GM10266 (cell line): ENCODE measurements around the gene PAM.
"Not testable (repeated sequence)": the region's sequence is repeated elsewhere in the genome, so short reads cannot be mapped to it uniquely, and the experiment has no call there.

Experiments
- DNase-seq: peaks from one replicate; pipeline ENCODE4 v3.0.0; 2012; ENCODE audit errors: extremely low spot score
- TF ChIP-seq, protein P1 (sequence below): IDR thresholded peaks from 2 replicates; pipeline ENCODE4 v1.5.1; 2012; ENCODE audit warnings: mild to moderate bottlenecking, low read depth; ENCODE audit not compliant: control insufficient read depth, insufficient read depth; ENCODE audit errors: missing control alignments

Gene PAM

GRCh38 chr5:102895976-102896375 lies 140.9 kb downstream of the PAM start:
- TF ChIP-seq, protein P1, sequence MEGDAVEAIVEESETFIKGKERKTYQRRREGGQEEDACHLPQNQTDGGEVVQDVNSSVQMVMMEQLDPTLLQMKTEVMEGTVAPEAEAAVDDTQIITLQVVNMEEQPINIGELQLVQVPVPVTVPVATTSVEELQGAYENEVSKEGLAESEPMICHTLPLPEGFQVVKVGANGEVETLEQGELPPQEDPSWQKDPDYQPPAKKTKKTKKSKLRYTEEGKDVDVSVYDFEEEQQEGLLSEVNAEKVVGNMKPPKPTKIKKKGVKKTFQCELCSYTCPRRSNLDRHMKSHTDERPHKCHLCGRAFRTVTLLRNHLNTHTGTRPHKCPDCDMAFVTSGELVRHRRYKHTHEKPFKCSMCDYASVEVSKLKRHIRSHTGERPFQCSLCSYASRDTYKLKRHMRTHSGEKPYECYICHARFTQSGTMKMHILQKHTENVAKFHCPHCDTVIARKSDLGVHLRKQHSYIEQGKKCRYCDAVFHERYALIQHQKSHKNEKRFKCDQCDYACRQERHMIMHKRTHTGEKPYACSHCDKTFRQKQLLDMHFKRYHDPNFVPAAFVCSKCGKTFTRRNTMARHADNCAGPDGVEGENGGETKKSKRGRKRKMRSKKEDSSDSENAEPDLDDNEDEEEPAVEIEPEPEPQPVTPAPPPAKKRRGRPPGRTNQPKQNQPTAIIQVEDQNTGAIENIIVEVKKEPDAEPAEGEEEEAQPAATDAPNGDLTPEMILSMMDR, result no peak
- no peak for DNase-seq

DNA sequence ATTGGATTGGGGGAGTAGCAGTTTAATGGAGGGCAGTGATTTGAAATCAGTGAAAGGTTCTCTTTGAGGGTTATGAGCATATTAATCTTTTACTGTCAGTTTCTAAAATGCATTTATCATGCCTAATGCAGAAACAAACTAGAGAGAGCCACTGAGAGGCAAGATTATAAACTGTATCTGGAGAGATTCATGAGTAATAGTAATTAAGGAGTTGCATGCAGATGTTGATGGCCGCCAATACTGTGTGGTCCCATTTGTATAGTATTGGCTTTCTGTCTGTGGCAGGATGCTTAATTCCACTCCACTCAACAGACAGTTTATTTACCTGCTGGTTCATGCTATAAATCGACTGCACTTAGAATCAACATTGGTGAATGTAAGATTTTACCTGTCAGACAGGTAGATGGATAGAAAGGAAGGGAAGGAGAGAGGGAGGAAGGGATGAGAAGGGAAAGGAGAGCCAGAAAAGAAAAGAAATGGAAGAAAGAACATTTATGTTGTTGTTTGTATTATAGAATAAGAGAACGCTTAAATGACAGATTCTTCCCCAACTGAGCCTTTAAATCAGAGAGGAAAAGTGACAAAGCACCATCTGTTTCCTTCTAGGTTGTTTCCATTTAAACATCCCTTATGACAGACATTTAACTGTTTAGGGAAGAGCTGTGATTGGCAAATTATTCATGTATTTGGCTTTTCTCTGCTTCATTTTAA lies 146.5 kb downstream of the PAM start:
- DNase-seq, result no peak
- TF ChIP-seq, protein P1, result no peak

- DNase-seq, result no peak
- TF ChIP-seq, protein P1, result no peak
Measured at GRCh38 chr5:102902135-102902448, 147.0 kb downstream of the PAM start.

- no peak for DNase-seq
Measured at GRCh38 chr5:102902647-102903046, 147.5 kb downstream of the PAM start.

GRCh38 chr5:102903074-102903871 lies 148.2 kb downstream of the PAM start:
- TF ChIP-seq, protein P1, result no peak
- DNase-seq, result no peak

More at GRCh38 chr5:102902647-102903046, 147.5 kb downstream of the PAM start:
- TF ChIP-seq, protein P1, result no peak

DNA sequence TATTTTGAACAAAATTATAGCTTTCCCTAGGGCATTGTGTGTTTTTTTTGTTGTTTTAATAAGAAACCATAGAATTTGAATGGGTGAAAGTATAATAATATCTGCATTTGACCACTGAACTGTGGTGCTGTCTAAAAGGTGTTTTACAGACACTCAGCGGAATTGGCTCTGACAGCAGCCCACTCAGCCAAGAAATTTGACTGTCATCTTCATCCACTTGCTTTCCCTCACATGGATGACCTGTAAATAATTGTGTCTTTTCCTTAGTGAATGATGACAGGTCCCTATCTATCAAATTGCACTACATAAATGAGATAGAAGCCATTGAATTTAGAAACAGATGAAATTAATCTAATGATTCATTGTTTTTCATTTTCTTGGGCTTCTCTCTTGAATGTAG lies 150.0 kb downstream of the PAM start:
- no peak for DNase-seq
- TF ChIP-seq, protein P1, result no peak

GRCh38 chr5:102907099-102907498 lies 152.0 kb downstream of the PAM start:
- not testable (repeated sequence) for DNase-seq
